Inferior parietal cortex (tissue), 1 donor: Measurements from ENCODE around the gene PTGER1.

ENCODE experiments used
- DNase-seq: peaks from one replicate; pipeline ENCODE4 v3.0.0-alpha.2; 2016; ENCODE audit errors: extremely low spot score

PTGER1 gene

DNA sequence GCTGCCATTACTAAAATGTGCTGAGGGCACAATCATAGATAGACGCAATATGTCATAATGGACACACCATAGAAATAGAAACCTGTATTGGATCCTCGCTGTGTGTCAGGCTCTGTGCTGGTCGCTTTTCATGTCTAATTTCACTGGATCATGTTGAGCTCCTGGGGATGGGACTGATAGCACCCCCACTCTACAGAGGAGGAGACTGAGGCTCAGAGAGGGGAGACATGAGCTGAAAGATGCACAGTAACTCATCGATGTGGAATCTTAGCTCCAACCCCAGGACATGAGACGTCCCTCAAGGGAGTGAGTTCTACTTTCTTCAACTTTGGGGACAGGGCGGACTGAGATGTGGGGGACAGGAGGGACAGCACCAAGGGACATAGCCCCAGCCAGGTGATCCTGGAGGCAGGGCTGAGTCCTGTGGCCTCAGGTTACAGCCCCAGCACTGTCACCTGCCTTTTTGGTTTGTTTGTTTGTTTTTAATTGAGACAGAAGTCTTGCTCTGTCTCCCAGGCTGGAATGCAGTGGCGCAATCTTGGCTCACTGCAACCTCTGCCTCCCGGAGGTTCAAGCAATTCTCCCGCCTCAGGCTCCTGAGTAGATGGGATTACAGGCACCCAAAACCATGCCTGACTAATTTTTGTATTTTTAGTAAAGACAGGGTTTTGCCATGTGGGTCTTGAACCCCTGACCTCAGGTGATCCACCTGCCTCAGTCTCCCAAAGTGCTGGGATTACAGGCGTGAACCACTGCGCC is 27.4 kb upstream of the PTGER1 start:
- no peak for DNase-seq

DNA sequence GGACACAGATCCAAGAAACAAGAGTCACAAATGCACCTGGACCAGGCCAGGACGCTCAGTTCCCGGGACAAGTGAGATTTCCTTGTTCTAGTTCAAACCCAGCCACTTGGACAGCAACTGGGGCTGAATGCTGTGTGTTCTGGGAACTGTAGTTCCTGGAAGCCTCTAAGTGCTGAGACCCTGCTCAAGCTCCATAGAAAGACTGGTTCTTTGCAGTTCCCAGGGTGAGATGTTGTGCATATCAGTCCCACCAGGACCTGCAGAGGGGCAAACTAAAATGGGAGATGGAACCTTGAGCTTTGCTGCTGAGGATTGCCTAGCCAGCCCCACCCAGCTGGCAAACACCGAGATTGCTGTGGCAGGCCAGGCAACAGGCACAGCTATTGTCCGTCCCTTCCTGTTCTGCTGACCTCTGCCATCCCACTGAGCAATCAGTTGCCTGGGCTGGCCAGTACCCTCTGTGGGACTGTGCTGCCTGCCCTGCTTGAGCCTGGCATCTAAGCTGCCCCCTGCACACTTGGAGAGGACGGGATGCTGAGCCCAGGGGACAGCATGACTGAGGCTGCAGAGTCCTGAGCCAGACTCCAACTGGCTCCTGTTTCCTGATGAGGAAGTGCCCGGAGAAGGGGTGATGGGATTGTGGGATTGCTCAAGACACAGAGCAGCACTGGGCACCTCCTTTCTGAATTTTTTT is 22.2 kb upstream of the PTGER1 start:
- DNase-seq, result no peak

DNA sequence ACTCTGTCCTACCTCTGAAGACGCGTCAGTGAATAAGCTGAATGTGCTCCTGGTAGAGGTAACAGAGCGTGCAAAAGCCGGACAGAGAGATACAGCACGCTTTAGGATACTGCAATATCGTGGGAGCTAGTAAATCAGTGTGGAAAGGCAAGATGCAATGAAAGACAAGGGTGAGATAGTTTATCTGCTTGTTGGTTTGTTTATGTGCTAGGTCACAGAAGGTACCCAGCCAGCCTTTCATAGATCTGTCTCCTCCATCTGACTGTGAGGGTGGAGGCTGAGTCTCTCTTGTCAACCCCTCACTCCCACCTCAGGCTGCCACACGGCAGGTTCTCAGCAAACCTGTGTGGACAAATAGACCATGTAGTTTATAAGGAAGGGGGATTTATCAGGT is 21.7 kb upstream of the PTGER1 start:
- peak; percentile 67 for DNase-seq

DNA sequence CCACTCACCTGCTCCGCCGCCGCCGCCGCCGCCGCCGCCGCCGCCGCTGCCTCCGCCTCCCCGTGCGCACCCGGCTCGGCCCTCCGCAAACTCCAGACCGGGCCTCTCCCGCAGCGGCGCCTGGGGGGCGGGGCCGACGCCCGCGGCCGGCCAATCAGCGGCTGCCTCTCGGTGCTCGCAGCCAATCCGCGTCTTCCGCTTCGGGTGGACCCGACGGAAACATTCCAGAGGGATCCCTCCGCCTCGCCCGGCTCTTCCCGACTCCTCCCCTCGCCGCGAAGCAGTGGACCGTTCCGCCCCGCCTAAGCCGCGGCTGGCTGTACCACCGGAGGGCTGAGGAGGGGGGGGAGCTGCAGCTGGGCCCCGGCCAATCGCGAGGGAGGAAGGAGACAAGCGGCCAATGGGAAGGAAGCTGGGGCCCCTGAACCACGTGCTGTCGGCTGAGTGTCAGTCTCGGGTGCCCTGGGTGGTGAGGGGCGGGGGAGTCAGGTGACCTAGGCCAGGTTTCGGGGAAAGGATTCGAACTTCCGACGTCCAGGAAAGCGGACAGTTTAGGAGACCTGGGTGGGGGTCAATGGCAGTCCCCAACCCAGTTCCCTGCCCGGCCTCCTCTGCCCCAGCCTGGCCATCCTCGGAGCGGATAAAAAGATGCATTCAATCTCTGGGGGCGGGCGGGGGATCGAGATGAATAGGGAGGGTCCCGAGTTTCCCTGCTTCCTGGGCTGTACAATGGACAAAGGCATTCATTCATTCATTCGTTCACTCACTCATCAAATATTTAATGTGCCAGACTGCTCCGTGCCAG is 21.1 kb upstream of the PTGER1 start, which contains the start of gene GIPC1:
TSS of gene GIPC1 (minus strand) at position 99 of the 805 bp plus-strand sequence. CDS start 13,151 bp downstream, outside the sequence.
- DNase-seq, result peak; percentile 96

DNA sequence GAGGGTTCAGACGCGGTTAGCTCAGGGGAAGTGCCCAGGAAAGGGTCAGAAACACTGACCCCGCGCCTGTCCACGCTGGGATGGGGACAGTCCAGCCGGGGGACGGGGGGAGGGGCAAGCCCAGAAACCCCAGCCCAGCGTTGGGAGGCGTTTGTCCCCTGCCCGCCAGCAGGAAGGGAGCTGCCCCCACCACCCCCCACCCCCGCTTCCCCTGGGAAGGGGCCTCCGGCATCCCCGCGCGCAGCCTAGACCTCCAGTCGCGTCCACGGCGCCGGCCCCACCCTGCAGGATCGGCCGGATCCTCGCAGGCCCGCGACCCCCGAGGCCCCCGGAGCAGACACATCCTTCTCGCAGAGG is 20.5 kb upstream of the PTGER1 start:
- no peak for DNase-seq

DNA sequence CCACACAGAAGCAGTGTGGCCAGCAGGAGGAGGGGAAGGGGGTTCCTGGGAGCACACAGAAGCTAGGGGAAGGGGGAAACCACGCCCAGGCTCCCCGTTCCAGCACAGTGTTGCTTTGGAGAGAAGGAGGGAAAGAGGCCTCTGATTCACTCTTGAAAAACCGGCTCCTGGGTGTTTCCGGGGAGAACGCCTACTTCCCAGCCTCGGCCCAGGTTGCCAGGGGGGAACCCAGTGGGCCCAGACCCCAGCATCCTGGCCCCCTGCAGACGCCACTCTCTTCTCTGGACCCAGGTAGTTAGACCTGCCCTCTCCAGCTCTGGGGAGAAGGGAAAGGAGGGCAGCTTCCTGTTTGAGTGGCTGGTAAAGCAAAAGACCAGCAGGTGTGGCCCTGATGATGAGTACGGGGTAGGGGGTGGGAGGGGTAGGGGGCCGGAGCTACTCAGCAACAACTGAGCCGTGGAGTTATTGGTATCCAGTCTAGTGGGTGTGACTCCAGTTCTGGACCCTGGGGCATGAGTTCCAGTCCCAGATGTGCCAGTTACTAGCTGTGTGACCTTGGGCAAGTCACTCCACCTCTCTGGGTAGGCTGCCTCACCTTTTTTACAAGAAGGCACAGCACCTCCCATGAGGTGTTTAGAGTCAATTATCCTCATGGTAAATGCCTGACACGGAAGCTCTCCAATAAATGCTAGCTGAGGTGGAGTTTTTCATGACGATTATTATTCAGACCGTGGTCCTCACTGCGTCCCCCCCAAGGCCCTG is 19.9 kb upstream of the PTGER1 start:
- DNase-seq, result no peak

DNA sequence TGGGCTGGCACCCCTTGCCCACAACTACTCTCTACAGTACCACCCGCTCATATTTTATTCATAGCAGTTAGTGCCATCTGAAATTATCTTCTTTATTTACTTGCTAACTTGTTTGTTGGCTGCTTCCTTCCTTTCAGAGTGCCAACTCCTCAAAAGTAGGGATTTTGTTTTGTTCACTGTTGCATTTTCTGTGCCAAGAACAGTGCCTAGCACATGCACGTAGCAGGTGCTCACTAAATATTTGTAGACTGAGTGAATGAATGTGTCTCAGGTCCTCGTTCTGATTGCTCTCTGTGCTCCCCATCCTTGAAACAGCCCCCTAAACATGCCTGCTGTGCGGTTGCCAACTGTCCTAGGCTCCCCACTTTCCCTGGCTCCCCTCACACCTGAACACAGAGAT is 19.3 kb upstream of the PTGER1 start:
- no peak for DNase-seq

DNA sequence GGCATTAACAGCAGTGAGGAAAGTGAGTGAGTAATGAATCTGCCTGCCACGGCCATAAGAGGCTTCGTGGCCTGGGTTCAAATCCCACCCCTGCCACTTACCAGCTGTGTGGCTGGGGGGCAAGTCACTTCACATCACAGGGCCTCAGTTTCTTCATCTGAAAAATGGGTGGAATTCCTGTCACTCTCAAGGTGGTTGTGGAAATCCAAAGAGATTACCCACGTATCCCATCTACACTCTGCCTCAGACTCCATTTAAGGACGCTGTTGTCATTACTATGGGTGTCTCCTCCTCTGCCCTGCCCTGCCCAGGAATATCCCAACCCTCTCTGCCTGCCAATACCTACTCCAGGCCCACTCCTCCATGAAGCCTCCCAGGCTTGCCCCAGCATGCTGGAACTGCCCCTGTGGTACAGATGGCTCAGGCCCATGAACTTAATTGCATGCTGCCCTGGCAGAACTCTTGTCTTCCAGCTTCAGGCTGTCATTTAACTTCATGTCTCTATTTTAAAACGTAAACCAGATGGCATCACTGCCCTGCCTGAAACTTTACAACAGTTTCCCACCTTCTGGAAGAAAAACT is 17.7 kb upstream of the PTGER1 start:
- DNase-seq, result no peak

DNA sequence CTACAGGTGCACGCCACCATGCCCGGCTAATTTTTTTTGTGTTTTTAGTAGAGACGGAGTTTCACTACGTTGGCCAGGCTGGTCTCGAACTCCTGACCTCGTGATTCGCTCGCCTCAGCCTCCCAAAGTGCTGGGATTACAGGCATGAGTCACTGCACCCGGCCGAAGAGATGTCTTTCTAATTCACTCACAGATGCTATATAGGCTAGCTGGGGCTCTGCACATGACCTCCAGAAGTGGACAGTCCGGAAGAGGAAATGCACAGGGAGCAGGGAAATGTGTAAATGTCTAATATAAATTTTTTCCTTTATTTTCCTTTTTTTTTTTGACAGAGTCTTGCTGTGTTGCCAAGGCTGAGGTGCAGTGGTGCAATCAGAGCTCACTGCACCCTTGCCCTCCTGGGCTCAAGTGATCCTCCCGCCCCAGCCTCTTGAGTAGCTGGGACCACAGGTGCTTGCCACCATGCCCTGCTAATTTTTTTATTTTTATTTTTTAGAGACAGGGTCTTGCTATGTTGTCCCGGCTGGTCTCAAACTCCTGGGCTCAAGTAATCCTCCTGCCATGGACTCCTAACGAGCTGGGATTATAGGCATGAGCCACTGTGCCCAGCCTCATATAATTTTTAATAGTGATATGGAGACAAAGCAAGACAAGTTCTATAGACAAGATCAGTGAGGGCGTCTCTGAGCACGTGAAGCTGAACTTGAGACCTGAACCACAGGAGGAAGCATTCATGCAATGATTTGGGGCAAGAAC is 12.4 kb upstream of the PTGER1 start:
- DNase-seq, result no peak

DNA sequence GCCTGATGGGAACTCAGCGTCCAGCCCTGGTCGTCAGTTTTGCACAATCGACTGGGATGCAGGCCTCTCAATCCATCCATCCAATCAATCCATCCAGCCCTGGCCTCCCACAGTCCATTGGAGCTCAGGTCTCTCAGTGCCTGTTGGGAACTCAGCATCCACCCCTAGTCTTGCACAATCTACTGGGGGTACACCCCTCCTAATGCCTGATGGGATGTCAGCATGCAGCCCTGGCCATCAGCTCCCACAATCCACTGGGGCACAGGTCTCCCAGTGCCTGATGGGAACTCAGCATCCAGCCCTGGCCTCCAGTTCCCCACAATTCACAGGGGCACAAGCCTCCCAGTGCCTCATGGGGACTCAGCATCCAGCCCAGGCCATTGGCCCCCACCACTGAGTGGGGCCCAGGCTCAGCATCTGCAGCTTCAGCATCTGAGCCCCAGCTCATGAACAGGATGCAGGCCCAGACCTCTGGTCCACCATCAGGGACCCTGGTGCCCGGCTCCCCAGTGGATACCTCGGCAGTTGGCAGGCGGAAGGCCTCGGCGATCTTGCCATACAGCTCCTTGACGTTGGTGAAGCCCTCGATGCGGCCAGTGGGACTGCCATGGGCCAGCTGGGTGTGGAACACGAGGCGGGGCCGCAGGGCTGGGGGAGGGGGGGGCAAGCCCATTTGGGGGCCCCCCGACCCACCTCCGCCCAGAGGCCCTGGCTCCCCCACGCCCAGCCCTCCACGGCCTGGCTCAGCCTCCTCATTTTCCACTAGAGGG is 7.2 kb upstream of the PTGER1 start:
- no peak for DNase-seq

DNA sequence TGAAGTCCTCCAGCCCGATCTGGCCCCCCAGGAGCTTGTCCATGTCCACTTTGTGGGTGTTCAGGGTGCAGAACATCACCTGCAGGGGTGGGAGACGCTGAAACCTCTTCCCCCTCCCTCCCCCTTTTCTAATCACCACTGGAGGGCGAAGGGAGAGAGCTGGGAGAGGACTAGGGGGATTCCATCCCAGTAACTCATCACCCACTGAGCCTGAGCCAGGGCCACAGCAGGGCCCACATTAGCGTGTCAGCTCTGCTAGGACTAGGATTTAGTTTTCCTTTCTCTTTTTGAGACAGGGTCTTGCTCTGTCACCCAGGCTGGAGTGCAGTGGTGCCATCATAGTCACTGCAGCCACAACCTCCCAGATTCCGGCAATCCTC is 5.5 kb upstream of the PTGER1 start:
- no peak for DNase-seq

DNA sequence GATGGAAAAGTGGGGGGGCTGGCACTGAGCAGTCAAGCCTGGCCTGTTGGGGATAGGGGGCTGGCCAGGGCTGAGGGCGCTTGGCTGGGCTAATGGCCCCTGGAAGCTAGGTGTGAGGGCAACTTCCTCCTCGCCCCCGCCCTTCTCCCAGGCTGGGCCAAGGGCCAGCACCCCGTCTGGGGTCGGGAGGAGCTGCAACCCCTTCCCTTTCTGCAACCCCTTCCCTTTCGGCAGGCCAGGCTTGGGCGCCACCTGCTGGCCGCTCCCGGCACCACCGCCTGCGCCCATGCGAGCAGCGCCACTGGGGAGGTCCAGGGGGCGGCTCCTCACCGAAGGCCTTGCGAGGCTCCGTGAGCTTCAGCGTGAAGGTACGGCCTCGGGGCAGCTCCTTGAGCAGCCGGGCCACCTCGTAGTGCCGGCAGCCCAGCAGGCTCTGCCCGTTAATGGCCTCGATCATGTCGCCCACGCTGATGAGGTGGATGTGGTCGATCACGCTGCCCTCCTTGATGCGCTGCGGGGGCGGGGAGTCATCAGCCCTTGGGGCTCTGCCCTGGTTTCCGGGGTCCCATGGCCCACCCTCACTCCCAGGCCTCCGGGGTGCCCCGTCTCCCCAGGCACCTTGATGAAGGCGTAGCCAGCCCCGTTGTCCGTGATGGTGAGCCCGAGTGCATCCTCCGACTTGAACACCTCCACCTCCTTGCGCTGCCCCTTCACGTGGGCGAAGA is 5.0 kb upstream of the PTGER1 start:
- peak; percentile 31 for DNase-seq

DNA sequence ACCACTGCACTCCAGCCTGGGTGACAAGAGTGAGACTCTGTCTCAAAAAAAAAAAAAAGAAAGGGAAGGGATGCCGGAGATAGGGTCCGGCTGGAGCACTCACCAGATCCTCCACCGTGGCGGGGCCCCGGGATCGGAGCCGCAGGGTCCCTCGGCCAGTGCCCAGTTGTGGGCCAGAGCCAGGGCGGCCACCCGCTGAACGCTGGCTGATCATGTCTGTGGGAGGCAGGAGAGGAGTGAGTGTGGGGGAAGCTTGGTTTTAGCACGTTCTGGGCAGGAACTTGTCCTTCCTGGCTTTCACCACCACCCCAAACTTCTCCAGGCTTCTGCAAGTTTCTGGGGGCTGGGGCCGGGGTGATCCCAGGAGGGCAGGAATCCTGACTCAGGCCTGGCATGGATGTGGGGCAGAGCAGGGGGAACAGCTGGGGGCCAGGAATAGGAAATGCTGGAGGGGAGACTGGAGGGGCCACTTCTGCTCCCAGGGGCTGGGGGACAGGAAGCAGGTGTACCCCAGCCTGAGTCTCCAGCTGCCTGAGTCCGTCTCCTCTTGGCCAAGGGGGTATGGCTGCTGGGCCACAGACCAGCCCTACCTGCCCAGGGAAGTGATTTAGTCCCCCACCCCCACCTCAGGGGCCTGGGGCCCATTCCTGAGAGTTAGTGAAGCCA is 4.3 kb upstream of the PTGER1 start:
- DNase-seq, result no peak

DNA sequence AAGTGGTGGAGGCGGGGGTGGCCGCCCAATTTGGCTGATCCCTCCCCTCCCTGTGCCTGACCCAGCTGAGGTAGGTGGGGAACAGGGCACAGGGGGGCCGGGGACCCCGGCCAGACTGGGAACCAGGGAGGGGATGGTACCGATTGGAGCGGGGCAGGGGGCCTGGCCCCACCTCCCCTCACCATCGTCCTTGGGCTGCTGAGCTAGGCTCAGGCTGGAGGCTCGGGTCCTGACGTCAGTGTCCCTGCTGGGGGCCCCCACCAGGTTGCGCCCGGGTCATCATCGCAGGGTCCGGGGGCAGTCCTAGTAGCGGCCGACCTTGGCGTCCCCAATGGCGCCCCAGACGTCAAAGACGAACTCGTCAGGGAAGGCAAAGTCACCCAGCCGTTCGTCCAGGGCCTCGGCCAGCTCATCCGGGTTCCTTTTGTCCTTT is 3.0 kb upstream of the PTGER1 start:
- no peak for DNase-seq

DNA sequence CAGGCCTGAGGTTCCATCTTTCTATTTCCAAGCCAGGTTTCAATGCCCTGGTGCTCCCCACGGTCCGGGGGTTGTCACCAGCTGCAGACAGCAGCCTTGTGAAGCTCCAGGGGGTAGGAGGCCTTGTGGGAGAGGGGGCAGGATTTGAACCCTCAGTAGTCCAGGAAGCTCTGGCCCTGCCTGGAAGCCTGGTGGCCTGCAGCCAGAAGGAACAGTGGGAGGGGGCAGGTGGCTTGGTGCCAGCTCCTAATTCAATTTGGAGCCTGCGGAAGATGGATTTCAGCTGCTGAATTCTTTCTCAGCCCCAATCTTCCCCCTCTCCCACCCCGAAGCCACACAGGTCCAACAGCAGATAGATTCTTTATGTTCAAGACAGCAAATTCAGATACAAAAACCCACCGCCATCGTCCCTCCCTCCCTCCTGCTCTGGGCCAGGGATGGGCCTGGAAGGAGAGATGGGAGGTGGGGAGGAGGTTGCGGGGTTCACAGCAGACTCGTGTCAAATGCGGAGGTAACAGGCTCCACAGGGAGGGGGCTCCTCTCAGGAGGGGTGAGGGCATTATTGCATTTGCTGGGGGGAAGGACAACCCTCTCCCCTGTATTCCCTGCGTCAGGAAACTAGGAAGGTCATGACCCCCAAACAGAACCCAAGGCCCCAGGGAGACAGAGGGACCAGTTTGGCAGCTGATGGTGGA is 2.4 kb upstream of the PTGER1 start:
- no peak for DNase-seq

DNA sequence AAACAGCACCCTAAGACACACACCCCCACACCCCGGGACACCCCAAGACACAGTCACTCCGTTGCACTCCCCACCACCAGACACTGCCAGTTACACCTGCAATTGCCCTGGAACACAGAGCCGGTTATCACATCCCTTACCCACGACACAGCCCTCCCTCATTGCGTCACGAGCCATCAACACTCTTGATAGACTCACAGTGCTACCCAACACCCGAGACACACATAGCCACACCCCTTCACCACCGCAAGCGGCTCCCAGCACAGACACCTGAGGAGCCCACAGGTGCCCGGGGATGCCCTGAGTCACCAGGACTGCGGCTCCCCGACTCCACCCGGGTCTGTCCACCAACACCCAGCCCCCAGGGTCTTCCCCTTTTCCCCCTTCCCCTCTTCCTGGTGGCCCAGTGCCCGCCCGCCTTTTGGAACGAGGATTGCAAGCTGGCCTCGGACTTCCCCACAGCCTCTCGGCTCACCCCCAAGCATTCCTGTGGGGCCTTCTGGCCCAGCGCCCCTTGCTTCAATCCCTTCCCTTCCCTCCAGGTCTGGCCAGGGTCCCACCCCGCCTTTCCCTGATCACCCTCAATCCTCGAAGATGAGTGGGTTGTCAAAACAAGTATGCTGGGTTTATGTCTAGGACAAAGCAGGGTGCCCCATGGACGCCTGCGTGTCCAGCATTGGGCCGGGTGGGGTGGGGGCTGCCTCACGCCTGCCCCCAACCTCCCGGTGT is 1.7 kb upstream of the PTGER1 start:
- DNase-seq, result no peak

DNA sequence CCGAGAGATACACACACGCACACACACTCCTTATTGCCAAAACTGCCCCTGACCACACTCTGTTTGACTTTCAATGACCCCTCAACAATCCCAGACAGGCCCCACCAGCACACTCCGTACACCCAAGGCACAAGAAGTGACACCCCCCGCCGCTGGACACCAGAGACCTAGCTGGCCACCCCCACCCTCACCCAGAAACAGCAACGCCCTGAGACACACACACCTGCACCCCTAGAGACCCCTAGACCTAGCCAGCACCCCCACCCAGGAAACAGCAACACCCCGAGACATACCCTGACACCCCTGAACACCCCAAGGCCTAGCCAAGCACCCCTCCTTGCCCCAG is 1.1 kb upstream of the PTGER1 start:
- DNase-seq, result no peak

DNA sequence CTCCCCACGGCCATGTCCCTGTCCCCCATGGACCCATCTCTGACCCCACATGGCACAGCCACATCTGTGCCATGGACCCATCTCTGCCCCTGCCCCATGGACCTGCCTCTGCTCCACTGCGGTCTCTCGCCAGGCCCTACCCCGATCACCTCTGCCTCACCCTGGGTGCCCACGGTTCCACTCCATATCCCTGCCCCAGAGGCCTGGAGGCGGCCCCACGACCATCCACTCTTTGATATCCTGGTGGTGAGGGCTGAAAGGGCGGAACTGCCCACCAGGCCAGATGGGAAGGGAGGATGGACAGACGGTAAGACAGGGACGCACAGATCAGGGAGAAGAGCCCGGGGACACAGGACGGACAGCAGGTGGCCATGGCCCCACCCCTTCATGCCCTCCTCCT is 327 bp downstream of the PTGER1 start:
- no peak for DNase-seq
